Measurements from ENCODE around the gene PPP1R13L. TPM values are rescaled to one million over a fixed set of nuclear protein-coding genes. Genes with fewer than 3 reads are reported as not detected.

Gene PPP1R13L
- total and polyA plus RNA-seq, 2 of the 8 experiments (the other 6 are each of a cell fraction or from before 2014, with no cell fraction given): 9.1 to 15.3 TPM

DNA sequence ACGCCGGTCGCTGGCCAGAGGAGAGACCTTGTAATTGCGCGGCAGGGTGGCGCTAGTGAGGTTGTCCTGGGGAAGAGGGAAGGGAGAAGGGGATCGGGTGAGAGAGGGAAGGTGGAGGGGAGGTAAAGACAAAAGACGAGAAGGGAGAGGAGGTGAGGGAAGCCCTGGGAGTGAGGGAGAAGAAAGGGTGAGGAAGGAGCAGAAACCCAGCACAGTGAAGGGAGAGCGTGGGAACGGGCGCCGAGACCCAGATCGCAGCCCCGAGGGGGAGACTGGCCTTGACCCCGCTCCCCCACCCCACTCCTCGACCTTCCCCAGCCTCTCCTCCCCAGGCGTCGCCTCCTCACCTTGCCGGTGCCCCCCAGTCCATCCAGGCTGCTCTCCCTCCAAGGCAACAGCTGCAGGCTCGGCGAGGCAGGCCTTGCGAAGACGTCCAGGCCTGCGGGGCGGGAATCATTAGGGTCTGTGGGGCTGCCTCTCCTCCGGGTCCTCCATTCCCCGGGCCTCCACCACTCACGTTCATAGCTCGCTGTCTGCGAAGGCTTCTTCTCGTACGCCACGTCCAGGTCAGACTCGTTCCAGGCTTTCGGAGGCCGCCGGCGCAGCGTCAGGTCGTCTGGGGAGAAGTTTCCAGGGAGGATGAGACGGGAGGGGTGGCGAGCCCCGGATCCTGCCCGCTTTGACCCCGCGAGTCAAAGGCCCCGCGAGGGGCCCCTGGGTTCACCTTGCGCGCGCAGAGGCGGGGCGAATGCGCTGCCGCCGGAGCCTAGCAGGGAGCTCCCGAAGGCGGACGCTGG, 8.8 kb downstream of the PPP1R13L start:
- Histone ChIP-seq H4K91ac (replicated peaks; ENCODE audit: insufficient read length, low read length) (peak overlapping the region; percentile 38), H2BK15ac (ENCODE audit: low read length) (no peak overlapping the region), H3K9me3 (ENCODE audit: insufficient read depth in 2 of 2, low read depth in 1 of 2, low read length in 1 of 2) (no peaks in the 10 kb centered on the region), H3K18ac (ENCODE audit: extremely low read depth, low read length) (peak overlapping the region; percentile 87), H3K79me2 (ENCODE audit: control insufficient read depth in 1 of 2, insufficient read depth in 2 of 2, low read length in 2 of 2) (no peaks in the 10 kb centered on the region), H2BK120ac (replicated peaks; ENCODE audit: low read depth, low read length) (no peak overlapping the region), H3K4me2 (ENCODE audit: insufficient read depth in 1 of 2, low read depth in 2 of 2, low read length in 2 of 2) (peak overlapping the region; percentile 69 to 78), H3K79me1 (ENCODE audit: low read depth, low read length) (no peaks in the 10 kb centered on the region), H3K56ac (replicated peaks; ENCODE audit: insufficient read length, low read depth, low read length) (no peak overlapping the region), H3K27ac (ENCODE audit: low read depth, low read length) (no peak overlapping the region), H3K4ac (replicated peaks; ENCODE audit: insufficient read length, low read depth, low read length) (no peak overlapping the region), H3K14ac (ENCODE audit: insufficient read length) (no peak overlapping the region), H3K36me3 (ENCODE audit: control insufficient read depth in 2 of 4, insufficient read depth in 4 of 4, low read length in 3 of 4) (peaks cover 0 to 6% (median 0%) of the 10 kb centered on the region in 4 experiments; a peak in 1 of 8 replicates), H2BK12ac (ENCODE audit: low read depth, low read length) (0 out of 2 replicates have a peak overlapping the region, but pooled peaks have one; percentile 19), H4K20me1 (replicated peaks in 1 of 2; ENCODE audit: control insufficient read depth in 1 of 2, insufficient read depth in 2 of 2, low read length in 2 of 2) (peaks cover 2 to 3% of the 10 kb centered on the region in 2 experiments), H4K8ac (ENCODE audit: extremely low read depth, insufficient read depth, low read length) (peak overlapping the region; percentile 7; the same call in 1 of the 2 replicates), H2AK5ac (ENCODE audit: low read depth, low read length) (no peak overlapping the region), H2BK20ac (ENCODE audit: low read length) (peak overlapping the region; percentile 21; the same call in 1 of the 2 replicates), H2AFZ (ENCODE audit: low read length) (no peak overlapping the region), H2BK5ac (ENCODE audit: low read depth, low read length) (peak overlapping the region; percentile 18; the same call in 1 of the 2 replicates), H3K4me1 (replicated peaks in 1 of 4; ENCODE audit: control insufficient read depth in 3 of 4, insufficient read depth in 4 of 4, low read length in 3 of 4) (peaks cover 2 to 12% (median 6%) of the 10 kb centered on the region in 4 experiments; a peak in 6 of 7 replicates), H3K23me2 (ENCODE audit: low read depth, low read length) (peaks cover 14% of the 10 kb centered on the region), H3K4me3 (ENCODE audit: extremely low read depth in 1 of 4, insufficient read depth in 2 of 4, low read depth in 3 of 4, low read length in 4 of 4) (peak overlapping the region; percentile 23 to 59 (median 40)), H4K5ac (ENCODE audit: insufficient read length, low read depth, low read length) (no peak overlapping the region), H3K27me3 (replicated peaks in 1 of 4; ENCODE audit: control insufficient read depth in 3 of 4, extremely low read depth in 1 of 4, insufficient read depth in 3 of 4, low read length in 3 of 4) (peaks cover 17 to 30% (median 22%) of the 10 kb centered on the region in 4 experiments), H3K23ac (ENCODE audit: insufficient read length) (no peak overlapping the region), H3K9ac (replicated peaks in 1 of 4; ENCODE audit: extremely low read depth in 1 of 4, low read depth in 3 of 4, low read length in 3 of 4) (no peak overlapping the region)
- ChIA-PET POLR2A (ENCODE audit: partially characterized antibody) (interaction anchor here (0.7 to 4.2 kb wide), 17 partner anchors 8 to 281 kb away, joined by 3 to 27 read pairs (median 4); partner anchors contain the start of genes ERCC1, FOSB and PPP1R13L), CTCF (ENCODE audit: partially characterized antibody) (interaction anchor here (0.5 to 4.2 kb wide), 15 partner anchors 8 to 1193 kb away, joined by 3 to 32 read pairs (median 4); partner anchors contain the start of gene PPP1R13L)
- FAIRE-seq (peak; percentile 73), DNase-seq (ENCODE audit: low read depth in 1 of 2, low spot score in 2 of 2) (peak in 1 of 2 experiments; percentile 85)
- WGBS, 2 experiments (ENCODE audit: extremely low coverage in 1 of 2, insufficient coverage in 1 of 2, insufficient read length in 1 of 2, insufficient replicate concordance in 2 of 2, low coverage in 1 of 2, low lambda C conversion rate in 2 of 2, missing lambda C conversion rate in 1 of 2): 5% methylated on average over 38 of the region's 59 CpGs; no CpG with 5 or more reads in 1 of the 2 experiments
- TF ChIP-seq EP300 (IDR thresholded peaks at IDR 0.05; ENCODE audit: borderline replicate concordance in 1 of 2, low read depth in 2 of 2, low read length in 2 of 2) (no peak), SRF (IDR thresholded peaks at IDR 0.05; ENCODE audit: low read depth, low read length) (no peak), CREB1 (IDR thresholded peaks at IDR 0.05) (no peak; the same call in none of the 2 replicates), KDM1A (IDR thresholded peaks at IDR 0.05; ENCODE audit: borderline replicate concordance, low read length) (peak; percentile 60; the same call in 1 of the 2 replicates), CBX8 (IDR thresholded peaks at IDR 0.05; ENCODE audit: borderline replicate concordance, low read depth, low read length) (no peak), SP4 (IDR thresholded peaks at IDR 0.05; ENCODE audit: low read length) (no peak)
- TF ChIP-seq, protein P1, sequence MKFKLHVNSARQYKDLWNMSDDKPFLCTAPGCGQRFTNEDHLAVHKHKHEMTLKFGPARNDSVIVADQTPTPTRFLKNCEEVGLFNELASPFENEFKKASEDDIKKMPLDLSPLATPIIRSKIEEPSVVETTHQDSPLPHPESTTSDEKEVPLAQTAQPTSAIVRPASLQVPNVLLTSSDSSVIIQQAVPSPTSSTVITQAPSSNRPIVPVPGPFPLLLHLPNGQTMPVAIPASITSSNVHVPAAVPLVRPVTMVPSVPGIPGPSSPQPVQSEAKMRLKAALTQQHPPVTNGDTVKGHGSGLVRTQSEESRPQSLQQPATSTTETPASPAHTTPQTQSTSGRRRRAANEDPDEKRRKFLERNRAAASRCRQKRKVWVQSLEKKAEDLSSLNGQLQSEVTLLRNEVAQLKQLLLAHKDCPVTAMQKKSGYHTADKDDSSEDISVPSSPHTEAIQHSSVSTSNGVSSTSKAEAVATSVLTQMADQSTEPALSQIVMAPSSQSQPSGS (IDR thresholded peaks at IDR 0.05; ENCODE audit: low read length): no peak
